GM21528 (cell line): ENCODE measurements around the gene YWHAG.
A peak's percentile ranks its signal among the peaks of the same experiment; 100 is the strongest.
"Not testable (repeated sequence)": the region's sequence is repeated elsewhere in the genome, so short reads cannot be mapped to it uniquely, and the experiment has no call there.

Experiments
- ATAC-seq: cut with Tn5 transposase; IDR thresholded peaks from one replicate; pipeline ENCODE4 v1.9.1; 2021; ENCODE audit warnings: mild to moderate bottlenecking, moderate library complexity; ENCODE audit not compliant: unreplicated experiment, low FRiP score

YWHAG gene

DNA sequence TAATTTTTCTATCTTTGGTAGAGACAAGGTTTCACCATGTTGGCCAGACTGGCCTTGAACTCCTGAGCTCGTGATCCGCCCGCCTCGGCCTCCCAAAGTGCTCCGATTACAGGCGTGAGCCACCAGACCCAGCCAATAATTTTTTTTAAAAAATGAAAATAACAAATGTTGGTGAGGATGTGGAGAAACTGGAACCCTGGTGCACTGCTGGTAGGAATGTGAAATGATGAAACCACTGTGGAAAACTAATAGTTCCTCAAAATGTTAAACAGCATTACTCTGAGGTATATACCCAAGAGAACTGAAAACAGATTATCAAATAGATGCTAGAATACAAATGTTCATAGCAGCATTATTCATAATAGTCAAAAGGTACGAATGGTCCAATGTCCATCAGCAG lies 23.0 kb upstream of the YWHAG start:
- ATAC-seq = no peak

DNA sequence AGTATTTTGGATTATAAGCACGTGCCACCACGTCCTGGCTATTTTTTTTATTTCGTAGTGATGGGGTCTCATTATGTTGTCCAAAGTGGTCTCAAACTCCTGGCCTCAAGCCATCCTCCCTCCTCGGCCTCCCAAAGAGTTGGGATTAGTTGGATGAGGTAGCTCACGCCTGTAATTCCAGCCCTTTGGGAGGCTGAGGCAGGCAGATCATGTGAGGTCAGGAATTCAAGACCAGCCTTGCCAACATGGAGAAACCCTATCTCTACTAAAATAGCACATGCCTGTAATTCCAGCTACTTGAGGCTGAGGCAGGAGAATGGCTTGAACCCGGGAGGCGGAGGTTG lies 21.8 kb upstream of the YWHAG start:
- ATAC-seq = no peak

DNA sequence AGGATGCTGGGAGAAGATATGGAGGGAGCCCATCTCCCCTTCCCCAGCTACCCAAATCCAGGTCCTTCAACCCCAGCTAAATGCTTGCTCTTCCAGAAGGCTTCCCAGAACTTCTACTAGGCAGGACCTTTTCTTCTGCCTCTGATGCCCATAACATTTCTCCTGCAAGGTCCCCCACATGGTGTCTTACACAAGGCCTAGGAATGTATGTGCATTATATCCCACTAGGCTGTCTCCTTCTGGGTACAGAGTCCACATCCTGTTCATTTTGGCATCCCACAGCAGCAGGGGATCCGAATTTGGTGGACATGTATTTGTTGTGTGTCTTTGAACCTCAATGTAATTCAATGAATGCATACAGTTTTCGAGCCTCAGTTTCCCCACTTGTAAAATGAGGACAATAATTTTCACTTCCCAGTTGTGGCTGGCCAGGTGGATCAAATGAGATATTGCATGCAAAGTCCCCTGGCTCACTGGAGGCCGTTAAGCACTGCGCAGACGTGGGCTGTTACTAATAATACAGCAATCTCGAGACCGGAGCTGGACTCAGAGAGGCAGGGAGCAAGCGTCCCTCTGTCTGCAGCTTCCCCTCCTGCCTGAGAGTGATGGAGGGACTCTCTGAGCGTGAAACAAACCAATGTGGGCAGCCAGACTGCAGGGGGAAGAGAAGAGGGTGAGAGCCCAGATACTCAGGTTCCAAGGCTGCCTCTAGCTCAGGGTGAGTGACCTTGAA lies 18.6 kb upstream of the YWHAG start:
- no peak for ATAC-seq

DNA sequence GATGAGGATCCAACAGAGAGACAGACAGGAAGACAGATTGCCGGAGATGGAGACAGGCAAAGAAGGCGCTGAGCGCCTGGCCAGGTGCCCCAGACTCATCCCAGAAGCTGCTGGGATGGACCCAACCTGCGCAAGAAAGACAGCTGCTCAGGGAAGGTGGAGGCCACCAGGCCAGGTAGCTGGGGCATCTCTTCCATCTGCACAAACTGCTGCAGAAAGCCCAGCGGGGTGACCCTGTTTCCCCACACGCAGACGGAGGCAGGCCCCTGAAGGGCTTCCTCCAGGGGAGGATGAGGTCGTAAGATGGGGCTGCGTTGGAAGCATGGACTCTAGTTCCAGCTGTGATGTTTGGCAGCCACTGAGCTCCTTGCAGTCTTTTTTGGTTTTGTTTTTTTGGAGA lies 16.5 kb upstream of the YWHAG start:
- no peak for ATAC-seq

DNA sequence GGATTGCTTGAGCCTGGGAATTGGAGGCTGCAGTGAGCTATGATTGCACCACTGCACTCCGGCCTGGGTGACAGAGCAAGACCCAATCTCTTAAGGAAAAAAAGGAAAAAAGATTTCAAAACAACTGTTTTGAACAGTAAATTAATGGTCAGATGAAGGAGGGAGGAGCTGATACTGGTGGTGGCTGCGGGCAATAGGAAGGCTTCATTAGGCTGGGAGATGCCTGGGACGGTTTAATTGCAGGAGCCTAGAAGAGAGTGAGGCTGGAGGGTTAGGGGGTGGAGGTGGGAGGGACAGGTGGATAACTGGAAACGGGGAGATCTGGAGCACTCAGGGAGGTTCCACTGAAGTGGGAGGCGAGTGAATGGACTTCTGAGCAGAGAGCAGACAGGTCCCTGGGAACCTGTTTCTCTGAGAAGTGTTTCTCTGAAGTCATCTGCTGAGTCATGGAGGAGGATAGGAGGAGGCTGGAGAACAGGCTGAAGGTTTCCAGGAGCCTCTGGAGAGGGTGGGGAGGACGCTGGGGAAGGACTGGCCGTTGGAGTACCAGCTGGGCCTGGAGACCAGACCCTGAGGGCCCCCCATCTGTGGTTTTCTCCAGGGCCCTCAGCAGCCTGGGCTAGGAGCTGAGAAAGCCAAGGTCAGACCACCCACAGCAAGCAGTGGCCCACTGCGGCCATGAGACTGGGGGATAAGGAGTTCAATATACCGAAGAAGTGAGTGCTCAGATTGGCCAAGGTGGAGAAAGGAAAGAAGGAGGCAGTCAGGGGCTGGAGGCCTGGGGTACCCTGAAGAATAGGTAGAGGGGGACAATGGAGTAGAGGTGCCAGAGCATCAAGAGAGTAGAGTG lies 14.4 kb upstream of the YWHAG start:
- no peak for ATAC-seq

DNA sequence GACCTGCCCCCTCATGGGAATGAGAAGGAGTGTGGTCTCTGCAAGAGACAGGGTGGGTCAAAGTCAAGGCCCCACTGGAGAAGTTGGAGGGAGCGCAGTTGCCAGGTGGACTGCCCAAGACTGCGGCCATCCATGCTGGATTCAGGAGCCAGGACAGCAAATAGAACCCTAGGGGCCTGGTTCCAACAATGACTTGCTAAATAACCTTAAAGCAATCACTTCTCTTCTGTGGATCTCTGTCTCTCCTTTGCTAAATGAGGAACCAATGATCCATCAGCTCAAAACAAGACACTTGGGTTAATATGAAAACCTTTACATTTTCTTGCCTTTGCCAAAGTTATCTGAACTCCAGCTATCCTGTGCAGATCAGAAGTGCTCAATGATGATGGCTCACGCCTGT lies 12.6 kb upstream of the YWHAG start:
- ATAC-seq = no peak

DNA sequence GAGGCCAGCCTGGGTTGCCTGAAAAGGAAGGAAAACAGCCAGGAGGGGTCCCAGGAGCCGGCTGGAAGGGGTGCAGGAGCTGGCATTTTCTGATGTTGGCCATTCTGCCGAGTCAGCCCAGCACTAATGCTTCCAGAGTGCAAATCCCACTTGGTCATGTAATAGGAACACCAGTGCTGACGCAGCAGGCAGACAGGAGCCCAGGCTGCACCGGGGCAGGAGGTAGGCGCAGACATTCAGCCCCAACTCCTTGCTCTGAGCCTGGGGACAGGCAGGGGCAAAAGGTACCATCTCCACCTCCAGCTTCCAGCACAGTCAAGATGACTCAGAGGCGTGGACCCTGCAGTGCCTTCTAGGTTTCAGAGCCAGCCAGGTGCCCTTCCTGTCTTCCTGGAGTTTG lies 10.2 kb upstream of the YWHAG start:
- ATAC-seq = no peak

DNA sequence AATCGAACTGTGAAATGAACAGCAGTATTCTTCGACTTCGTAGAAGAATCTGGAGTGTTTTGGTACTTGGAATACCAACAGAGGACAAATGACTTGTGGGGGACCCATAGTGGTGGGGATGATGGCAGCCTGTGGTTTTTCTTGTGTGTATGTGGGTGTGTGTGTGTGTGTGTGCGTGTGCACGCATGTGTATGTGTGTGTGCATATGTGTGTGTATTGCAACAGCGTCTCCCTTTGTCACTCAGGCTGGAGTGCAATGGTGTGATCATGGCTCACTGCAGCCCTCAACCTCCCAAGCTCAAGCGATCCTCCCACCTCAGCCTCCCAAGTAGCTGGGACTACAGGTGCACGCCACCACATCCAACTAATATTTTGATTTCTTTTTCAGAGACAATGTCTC lies 9.4 kb upstream of the YWHAG start:
- ATAC-seq = no peak

DNA sequence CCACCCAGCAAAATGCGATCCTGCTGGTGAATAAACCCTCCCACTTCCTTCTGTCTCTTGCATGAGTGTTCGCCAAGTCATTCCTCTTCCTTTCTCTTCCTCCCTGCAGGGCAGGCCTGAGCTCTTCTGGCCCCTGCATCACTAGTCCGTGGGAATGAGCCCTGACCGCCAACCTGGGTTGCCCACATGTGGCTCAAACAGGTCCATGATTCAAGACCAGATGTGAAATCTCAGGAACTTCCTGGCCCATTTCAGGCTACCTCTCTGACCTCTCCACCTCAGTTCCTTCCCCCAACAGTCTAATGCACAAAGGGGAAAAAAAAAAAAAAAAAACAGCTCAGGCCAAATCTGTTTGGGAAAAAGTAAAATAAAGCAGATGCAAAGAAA lies 5.4 kb upstream of the YWHAG start:
- ATAC-seq = no peak

DNA sequence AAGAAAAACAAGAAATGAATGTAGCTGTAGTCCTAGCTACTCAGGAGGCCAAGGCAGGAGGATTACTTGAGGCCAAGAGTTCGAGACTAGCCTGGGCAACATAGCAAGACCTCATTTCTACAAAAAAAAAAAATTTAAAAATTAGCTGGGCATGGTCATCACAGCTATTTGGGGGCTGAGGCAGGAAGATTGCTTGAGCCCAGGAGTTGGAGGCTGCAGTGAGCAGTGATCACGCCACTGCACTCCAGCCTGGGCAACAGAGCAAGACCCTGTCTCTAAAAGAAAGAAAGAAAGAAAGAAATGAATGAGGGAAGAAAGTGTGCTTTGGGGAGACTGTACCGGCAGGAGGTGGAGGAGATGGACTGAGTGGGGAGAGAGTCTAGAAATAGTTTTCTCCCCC lies 5.0 kb upstream of the YWHAG start:
- not testable (repeated sequence) for ATAC-seq

DNA sequence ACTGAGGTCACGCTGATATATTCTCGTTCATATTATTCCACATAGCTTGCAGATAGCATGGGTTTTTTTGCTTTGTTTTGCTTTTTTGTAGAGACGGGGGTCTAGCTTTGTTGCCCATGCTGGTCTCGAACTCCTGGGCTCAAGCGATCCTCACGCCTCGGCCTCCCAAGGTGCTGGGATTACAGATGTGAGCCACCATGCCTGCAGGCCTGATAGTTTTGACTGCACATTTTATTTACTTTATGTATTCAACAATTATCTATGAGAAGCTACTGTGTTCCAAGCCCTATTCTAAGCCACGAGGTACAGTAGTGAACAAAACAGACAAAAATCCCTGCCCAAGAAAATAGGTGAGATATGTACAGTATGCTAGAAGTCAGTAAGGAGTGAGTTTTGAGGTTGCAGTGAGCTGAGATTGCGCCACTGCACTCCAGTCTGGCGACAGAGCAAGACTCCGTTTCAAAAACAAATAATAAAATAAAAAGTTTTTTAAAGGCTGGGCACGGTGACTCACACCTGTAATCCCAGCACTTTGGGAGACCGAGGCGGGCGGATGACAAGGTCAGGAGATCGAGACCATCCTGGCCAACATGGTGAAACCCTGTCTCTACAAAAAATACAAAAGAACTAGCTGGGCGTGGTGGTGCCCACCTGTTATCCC lies 1.3 kb upstream of the YWHAG start:
- no peak for ATAC-seq

DNA sequence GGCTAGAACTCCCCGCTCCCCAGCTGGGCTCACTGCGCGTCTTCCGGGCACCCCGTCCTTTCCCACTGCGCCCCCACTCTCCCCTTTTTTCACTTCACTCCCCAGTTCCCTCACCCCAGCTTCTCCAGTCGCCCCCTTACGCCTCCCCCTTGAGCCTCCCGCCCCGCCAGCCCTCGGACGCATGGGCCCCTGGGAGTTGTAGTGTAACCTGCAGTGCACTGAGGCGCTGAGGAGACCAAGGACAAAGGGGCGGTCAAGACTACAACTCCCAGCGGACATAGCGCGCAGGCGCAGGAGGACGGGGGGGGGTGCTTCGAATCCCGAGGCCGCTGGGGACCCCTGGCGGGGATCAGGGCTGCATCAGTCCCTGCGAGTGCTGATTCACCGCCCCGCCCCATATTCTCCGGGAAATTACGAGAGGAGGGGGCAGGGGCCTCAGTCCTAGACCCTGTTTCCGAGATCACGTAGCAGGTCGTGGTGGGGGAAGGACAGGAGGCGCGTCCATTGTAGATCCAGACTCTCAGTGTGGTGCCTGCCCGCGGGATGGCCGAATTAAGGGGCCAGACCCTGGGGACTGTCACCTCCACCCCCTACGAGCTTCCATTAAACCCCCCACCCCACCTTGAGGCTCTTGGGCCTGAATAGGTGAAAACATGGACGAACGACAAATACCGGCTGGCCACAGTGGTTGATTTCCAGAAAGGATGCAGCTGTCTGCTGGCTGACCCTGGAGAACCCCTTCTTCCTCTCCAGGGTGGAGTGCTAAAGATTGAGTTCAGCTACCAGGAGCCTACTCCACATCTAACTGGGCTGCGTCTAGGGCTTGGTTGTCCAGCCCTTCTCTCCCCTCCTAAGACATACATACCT lies 553 bp upstream of the YWHAG start:
- peak; percentile 83 for ATAC-seq

DNA sequence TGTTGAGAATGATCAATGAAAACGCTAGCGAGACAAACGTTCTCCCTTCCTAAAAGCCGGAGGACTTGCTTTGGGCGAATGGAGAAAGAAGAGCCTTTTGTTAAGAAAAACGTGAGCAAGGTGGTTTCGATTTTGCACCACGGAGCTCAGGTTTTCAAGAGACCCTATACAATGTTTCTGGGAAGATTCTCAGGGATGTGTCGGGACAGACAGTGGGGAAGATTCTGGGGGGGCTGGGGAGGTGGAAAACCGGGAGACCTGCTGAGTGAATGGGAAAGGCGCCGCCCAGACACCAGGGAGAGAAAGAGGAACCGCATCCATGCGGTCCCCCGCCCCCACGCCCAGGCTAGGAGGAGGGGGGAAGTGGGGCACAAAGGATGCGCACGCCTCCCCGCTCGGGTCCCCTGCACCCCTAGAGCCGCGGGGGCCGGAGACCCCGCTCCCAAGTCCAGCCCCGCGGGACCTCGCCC lies 745 bp downstream of the YWHAG start:
- peak; percentile 36 for ATAC-seq

DNA sequence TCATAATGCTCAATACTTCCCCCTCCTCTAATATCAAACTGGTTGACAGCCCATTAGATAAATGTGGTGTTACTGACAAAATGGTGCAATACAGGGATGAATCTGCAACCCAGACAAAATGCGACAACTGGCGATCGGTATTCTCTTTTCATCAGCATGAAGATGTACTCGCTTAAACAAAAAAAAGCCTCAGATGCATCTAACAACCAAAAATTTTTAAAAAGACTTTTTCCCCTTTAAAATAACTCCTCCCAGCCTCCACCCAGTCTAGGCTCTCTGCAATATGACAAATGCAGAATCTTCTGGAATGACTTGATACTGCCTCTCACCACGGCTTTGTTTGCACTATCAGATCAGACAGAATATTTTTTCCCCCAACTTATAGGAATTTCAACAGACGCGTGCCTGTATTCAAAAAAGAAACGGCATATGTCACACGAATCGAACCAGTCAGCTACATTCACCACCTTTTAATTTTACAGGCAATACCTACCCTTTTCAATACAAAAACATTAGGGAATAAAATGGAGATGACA lies 1.2 kb downstream of the YWHAG start:
- no peak for ATAC-seq

DNA sequence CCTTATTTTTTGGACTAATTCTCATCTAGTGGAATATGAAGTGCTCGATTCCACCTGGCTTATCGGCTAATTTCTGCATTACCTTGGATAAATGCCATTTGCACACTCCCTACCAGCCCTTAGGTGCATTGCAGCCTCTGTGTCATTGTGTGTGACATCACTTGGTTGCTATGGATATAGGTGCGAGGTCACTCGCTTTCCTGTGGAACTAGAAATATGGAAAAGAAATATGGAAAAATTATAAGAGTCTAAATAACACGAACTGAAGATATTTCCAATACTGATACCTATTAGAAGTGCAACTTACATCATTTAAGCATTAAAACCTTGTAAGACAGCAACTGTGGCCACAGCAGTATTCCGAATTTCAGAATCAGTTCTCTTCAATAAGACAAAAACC lies 2.0 kb downstream of the YWHAG start:
- ATAC-seq = no peak

DNA sequence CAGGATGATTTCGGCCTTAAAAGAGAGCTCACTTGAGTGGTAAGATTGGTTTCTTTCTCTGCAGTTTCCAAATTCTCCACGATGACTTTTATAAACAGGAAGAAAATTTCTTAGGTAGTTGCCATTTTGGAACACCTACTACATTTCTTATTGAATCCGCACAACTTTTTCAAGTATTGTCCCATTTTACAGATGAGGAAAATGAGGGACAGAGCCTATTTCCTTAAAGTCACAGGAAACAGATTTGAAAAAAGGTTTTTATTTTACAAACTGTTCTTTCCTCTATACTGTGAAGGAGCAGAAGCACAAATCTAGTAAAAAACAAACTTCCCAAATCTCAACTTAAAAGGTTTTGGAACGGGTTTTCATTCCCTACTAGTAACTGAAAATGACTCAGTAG lies 2.7 kb downstream of the YWHAG start:
- no peak for ATAC-seq

DNA sequence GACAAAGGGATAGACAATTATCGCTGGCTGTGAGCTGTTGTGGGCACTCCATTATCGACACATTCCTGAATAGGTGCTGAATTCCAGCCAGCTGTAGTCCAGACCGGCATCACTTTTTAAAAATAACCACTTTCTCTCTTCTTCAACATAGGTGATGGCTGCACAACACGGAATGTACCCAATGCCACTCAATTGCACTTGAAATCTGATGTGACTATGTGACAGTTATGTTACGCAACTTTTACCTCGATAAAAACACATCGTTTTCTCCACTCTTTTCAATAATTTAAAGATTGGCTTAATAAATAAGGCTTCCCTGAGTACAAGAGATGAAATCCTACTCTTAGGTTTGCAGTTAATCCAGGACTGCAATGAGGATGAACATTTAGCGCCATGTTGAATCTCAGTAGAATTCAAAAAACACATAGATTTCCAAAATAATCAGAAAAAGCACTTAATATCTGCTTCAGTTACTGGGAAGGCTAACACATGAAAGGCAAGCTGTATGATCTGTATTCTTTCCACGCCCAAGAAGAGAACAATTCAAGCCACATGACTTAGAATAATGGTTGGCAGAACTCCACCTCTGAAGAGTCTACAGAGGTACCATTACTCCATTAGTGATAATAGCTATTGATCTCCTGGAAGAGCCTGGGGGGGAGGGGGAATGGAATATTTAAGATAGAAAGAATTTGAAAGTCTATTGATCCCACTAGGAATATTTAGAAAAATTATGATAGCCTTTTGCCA lies 3.6 kb downstream of the YWHAG start:
- no peak for ATAC-seq

DNA sequence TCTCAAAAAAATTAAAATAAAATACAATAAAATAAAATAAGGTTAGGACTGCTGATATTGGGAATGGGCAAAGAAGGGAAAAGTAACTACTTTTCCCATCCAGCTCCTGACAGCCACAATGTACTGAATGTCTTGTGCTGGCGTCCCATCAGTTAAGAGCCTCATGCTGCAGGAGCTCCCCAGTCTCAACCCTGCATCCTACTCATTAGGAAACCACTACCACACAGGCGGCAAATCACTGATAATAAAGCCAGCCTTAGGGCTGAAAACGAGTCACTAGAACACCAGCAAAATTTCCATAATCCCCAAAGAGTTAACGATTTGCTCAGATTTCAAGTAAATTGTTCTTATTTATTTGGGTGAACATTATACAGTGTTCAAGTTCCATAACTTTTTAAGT lies 4.3 kb downstream of the YWHAG start:
- no peak for ATAC-seq

DNA sequence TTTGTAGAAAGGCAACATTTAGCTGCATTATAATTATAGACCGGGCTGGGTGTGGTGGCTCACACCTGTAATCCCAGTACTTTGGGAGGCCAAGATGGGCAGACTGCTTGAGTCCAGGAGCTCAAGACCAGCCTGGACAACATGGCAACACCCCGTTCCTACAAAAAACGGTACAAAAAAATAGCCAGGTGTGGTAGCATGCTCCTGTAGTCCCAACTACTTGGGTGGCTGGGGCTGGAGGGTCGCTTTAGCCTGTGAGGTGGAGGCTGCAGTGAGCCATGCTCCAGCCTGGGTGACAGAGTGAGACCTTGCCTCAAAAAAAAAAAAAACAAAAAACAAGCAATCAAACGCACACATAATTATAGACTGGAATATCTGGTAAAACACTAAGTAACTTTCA lies 5.0 kb downstream of the YWHAG start:
- ATAC-seq = no peak

DNA sequence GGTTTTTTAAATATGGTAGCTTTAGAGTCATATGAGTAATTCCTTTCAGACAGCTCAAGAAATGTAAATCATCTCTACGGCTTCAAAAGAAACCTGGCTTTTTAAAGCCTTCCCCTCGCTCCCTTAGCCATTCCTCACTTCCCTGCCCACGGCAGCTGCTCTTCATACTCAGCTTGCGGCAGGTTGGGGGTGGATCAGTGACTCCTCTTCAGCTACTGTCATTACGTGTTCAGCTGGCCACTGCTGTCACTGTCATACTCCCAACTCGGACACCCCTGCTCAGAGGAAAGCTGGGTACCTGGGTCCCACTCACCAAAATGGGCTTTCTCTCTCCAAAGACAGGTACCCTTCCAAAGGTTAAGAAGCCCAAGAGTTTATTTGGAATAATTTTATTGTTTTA lies 6.6 kb downstream of the YWHAG start:
- ATAC-seq = no peak
